22Rv1 (cell line): ENCODE measurements around the gene ZNF609.
A peak's percentile ranks its signal among the peaks of the same experiment; 100 is the strongest.

ENCODE experiments used
- H3K27ac ChIP-seq: fragments of 450-650 bp; 2 replicates; pipeline ENCODE4 v1.5.1; 2017
- CTCF ChIP-seq: fragments of 450-650 bp; IDR thresholded peaks from 2 replicates; pipeline ENCODE4 v1.5.1; 2017; ENCODE audit warnings: mild to moderate bottlenecking
- ZFX ChIP-seq: fragments of 450-650 bp; IDR thresholded peaks from 2 replicates; pipeline ENCODE4 v1.6.1; 2017; ENCODE audit warnings: antibody characterized with exemption, borderline replicate concordance

The ZNF609 gene

GRCh38 chr15:64681424-64682024, 221.1 kb downstream of the ZNF609 start:
- no peak overlapping the region for H3K27ac ChIP-seq
- peak; percentile 82 for TF ChIP-seq CTCF
- TF ChIP-seq ZFX, result no peak

- no peak overlapping the region for H3K27ac ChIP-seq
- no peak for TF ChIP-seq ZFX
- no peak for TF ChIP-seq CTCF
Observed at GRCh38 chr15:64682255-64682654, 221.9 kb downstream of the ZNF609 start.

GRCh38 chr15:64683378-64683777, 223.0 kb downstream of the ZNF609 start:
- H3K27ac ChIP-seq, result no peak overlapping the region
- TF ChIP-seq CTCF (no peak), ZFX (no peak)

GRCh38 chr15:64685230-64685888, 225.0 kb downstream of the ZNF609 start:
- TF ChIP-seq ZFX (no peak), CTCF (no peak)
- H3K27ac ChIP-seq, result no peak overlapping the region

- no peak for TF ChIP-seq ZFX
- TF ChIP-seq CTCF, result peak; percentile 88
- no peak overlapping the region for H3K27ac ChIP-seq
Observed at GRCh38 chr15:64686130-64686735, 225.9 kb downstream of the ZNF609 start.

- H3K27ac ChIP-seq, result no peak overlapping the region
Observed at GRCh38 chr15:64687172-64687571, 226.8 kb downstream of the ZNF609 start.

More at GRCh38 chr15:64687172-64687571, 226.8 kb downstream of the ZNF609 start:
- TF ChIP-seq CTCF (no peak), ZFX (no peak)
